Measurements from ENCODE around the gene PBX2. TPM values are rescaled to one million over a fixed set of nuclear protein-coding genes. Genes with fewer than 3 reads are reported as not detected.
A peak's percentile ranks its signal among the peaks of the same experiment; 100 is the strongest.
"Not testable (repeated sequence)": the region's sequence is repeated elsewhere in the genome, so short reads cannot be mapped to it uniquely, and the experiment has no call there.

Gene PBX2
- total RNA-seq, 6 experiments from 2014 or later: 50.7 to 61.4 (median 56.2) TPM

DNA sequence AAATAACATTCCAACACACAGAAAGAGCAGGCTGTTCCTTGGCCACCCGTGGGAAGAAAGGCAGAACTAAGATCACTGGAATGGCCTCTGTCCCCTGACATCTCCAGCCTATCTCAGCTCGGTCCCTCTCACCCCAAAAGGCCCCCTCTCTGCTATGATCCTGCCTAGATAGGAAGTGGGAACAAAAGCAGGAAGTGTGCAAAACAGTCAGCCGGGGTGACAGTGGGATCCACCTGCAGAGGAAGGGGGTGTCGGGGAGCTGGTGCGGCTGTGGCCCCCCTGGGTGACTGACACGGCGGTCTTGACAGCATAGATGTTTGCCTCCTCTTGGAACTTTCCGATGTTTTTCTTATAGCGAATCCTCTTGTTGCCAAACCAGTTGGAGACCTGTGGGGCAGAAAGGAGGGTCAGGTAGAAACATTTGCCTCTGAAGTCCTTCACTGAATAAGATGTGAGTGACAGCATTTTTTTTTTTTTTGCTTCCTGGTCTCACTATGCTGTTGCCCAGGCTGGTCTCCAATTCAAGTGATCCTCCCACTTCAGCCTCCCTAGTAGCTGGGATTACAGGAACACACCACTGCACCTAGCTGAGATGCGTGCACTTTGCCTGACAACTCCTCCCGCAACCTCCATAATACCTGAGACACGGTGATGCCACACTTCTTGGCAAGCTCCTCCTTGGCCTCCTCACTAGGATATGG lies 2.8 kb downstream of the PBX2 start:
- H3K27ac Mint-ChIP-seq: peak overlapping the region; percentile 89
- peaks cover 19% of the 10 kb centered on the region for H3K36me3 Mint-ChIP-seq (ENCODE audit: low read depth)
- peaks cover 41% of the 10 kb centered on the region for H3K4me1 Mint-ChIP-seq (ENCODE audit: low read depth)
- H3K9me3 Mint-ChIP-seq: no peaks in the 10 kb centered on the region
- peak overlapping the region; percentile 16; the same call in 1 of the 2 replicates for H3K4me3 Mint-ChIP-seq
- H3K27me3 Mint-ChIP-seq (ENCODE audit: insufficient read depth): peaks cover 4% of the 10 kb centered on the region
- TF ChIP-seq, protein P1, sequence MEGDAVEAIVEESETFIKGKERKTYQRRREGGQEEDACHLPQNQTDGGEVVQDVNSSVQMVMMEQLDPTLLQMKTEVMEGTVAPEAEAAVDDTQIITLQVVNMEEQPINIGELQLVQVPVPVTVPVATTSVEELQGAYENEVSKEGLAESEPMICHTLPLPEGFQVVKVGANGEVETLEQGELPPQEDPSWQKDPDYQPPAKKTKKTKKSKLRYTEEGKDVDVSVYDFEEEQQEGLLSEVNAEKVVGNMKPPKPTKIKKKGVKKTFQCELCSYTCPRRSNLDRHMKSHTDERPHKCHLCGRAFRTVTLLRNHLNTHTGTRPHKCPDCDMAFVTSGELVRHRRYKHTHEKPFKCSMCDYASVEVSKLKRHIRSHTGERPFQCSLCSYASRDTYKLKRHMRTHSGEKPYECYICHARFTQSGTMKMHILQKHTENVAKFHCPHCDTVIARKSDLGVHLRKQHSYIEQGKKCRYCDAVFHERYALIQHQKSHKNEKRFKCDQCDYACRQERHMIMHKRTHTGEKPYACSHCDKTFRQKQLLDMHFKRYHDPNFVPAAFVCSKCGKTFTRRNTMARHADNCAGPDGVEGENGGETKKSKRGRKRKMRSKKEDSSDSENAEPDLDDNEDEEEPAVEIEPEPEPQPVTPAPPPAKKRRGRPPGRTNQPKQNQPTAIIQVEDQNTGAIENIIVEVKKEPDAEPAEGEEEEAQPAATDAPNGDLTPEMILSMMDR (IDR thresholded peaks at IDR 0.05): no peak
- DNase-seq: no peak

DNA sequence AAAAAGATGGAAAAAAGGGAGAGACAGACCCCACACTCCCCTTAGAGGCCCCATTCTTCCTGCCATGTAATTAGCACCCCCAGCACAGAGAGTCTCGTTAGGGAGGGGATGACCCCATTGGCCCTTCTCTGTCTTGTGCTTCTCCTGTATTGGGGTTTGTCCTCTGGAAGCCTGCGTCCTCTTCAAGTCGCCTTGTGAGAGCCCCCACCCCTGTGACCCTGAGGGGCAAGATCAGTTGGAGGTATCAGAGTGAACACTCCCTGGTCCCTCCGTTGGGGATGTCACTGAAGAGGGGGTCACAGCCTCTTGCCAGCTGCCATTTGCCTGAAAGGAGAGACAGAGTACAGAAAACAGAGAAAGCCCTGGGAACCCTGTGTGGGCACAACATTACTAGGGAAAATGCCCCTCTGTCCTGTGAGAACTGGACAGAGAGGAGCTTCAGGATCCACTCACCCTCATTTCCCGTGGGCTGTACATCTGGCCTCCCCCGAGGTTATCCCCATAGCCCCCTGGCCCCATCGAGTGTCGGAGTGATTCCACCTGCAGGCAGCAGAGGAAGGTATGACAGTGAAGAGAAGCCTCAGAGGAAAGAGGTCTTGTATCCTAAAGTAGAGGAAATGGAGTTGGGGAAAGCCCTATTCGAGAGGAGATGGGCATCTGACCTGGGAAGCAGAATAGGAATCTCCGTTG lies 3.7 kb downstream of the PBX2 start:
- peak overlapping the region; percentile 16; the same call in 1 of the 2 replicates for H3K4me3 Mint-ChIP-seq
- H3K36me3 Mint-ChIP-seq (ENCODE audit: low read depth): peaks cover 19% of the 10 kb centered on the region
- H3K27ac Mint-ChIP-seq: peak overlapping the region; percentile 89
- not testable (repeated sequence) for H3K9me3 Mint-ChIP-seq; H3K27me3 Mint-ChIP-seq (ENCODE audit: insufficient read depth); DNase-seq
- H3K4me1 Mint-ChIP-seq (ENCODE audit: low read depth): peaks cover 39% of the 10 kb centered on the region

DNA sequence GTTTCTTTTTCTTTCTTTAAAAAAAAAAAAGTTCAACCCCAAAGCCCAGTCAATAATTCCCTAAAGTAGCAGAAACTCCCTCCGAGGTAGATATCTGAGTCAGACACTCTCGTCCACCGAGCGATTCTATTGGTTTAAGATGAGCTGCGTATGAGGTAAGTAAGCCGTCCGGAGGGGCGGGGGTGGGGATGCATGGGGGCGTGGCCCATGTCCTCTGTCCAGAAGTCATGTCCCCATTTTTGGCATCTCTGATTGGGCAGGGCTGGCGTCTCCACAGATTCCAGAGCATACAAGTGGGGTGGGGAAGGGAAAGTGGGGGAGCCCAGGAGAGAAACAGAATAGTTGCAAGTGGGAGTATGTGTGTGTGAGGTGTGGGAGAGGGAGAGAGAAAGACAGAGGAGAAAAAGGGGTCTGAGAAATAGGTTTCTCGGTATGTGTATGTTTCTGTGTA lies 4.3 kb downstream of the PBX2 start:
- Mint-ChIP-seq H3K36me3 (ENCODE audit: low read depth) (peaks cover 21% of the 10 kb centered on the region), H3K4me3 (peak overlapping the region; percentile 82), H3K27ac (peak overlapping the region; percentile 89), H3K4me1 (ENCODE audit: low read depth) (peaks cover 40% of the 10 kb centered on the region)
- not testable (repeated sequence) for H3K27me3 Mint-ChIP-seq (ENCODE audit: insufficient read depth); H3K9me3 Mint-ChIP-seq
- DNase-seq: peak; percentile 88

DNA sequence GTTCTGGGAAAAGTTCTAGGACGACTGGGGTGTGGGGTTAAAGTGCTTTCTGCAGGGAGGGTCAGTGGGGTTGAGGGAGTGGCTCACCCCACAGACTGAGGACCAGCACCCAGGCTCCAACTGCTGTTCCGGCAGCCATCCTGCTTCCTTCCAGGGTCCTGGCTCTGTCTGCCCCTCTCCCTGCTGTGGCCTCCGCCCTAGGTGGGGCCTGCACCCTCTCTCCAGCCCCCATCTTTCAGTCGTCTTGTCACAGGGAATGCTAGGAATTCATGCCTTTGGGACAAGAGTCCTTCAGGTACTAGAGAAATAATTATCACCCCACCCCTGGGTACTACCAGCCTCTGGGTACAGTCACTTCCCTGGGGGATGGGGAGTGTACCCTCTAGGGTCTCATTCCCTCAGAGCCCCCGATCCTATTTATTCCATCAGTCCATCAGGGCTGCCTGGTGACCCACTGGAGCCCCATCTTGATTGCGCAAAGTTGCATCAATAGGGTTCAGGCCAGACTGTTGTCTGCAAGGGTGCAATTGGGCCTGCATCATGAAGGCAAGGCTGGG lies 5.8 kb downstream of the PBX2 start, which contains the start of gene AGER:
AGER (minus strand) TSS at position 170 of the 557 bp plus-strand sequence; CDS start at position 139, 31 bp downstream.
- DNase-seq: no peak
- Mint-ChIP-seq H3K4me1 (ENCODE audit: low read depth) (peaks cover 55% of the 10 kb centered on the region), H3K27me3 (ENCODE audit: insufficient read depth) (peaks cover 4% of the 10 kb centered on the region), H3K27ac (peak within 1 kb of the TSS; percentile 89; the same call in 1 of the 2 replicates), H3K4me3 (no peak within 1 kb of the TSS), H3K36me3 (ENCODE audit: low read depth) (peaks cover 29% of the 10 kb centered on the region), H3K9me3 (no peaks in the 10 kb centered on the region)
- TF ChIP-seq, protein P1 (IDR thresholded peaks at IDR 0.05): no peak

DNA sequence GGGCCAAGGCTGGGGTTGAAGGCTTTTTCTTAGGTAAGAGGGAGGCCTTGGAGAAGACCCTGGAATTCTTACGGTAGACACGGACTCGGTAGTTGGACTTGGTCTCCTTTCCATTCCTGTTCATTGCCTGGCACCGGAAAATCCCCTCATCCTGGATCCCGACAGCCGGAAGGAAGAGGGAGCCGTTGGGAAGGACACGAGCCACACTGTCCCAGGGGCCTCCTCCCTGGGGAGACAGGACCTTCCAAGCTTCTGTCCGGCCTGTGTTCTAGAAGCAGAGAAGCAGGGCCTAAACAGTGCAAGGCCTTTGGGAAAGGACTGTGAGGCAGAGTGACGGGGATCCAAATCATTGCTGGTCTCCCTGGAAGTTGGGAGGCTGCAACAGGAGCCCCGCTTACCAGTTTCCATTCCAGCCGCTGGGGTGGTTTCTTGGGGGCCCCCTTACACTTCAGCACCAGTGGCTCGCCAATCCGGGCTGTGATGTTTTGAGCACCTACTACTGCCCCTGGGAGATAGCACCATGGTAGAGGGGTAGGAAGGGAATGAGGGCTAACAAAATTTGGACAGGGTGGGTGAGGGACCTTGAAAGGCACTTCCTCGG lies 6.4 kb downstream of the PBX2 start:
- Mint-ChIP-seq H3K9me3 (no peaks in the 10 kb centered on the region), H3K4me3 (no peak overlapping the region), H3K4me1 (ENCODE audit: low read depth) (peaks cover 56% of the 10 kb centered on the region), H3K27me3 (ENCODE audit: insufficient read depth) (peaks cover 4% of the 10 kb centered on the region), H3K36me3 (ENCODE audit: low read depth) (peaks cover 29% of the 10 kb centered on the region), H3K27ac (peak overlapping the region; percentile 31; the same call in 1 of the 2 replicates)
- no peak for DNase-seq
- TF ChIP-seq, protein P1 (IDR thresholded peaks at IDR 0.05): no peak

DNA sequence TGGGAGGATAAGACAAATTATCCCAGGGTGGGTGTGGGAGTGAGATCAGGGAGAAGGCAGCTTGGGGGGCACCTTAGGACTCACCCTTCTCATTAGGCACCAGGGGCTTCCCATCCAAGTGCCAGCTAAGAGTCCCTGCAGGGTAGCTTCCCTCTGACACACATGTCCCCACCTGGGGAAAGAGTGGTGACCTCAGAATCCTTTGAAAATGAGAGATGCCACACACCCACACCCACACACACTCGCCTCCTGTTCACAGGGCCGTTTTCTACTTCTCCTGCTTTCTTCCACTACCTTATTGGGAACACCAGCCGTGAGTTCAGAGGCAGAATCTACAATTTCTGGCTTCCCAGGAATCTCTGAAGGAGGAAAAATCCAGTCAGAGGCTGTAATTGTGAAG lies 7.0 kb downstream of the PBX2 start:
- Mint-ChIP-seq H3K27me3 (ENCODE audit: insufficient read depth) (peaks cover 4% of the 10 kb centered on the region), H3K9me3 (no peaks in the 10 kb centered on the region), H3K27ac (peak overlapping the region; percentile 31; the same call in 1 of the 2 replicates), H3K36me3 (ENCODE audit: low read depth) (peaks cover 29% of the 10 kb centered on the region), H3K4me3 (no peak overlapping the region), H3K4me1 (ENCODE audit: low read depth) (peaks cover 52% of the 10 kb centered on the region)
- DNase-seq: no peak
- TF ChIP-seq, protein P1 (IDR thresholded peaks at IDR 0.05): no peak

All from HFFc6 (cell line).